Stimulated activated CD8-positive, alpha-beta memory T cell treated with anti-CD3 and anti-CD28 coated beads, Interleukin-12 subunit alpha, Interleukin-12 subunit beta, amount 100 ng/mL, for 24 hours (primary cell): Measurements from ENCODE around the gene EYS.
"Not testable (repeated sequence)": the region's sequence is repeated elsewhere in the genome, so short reads cannot be mapped to it uniquely, and the experiment has no call there.

Source experiments
- DNase-seq: peaks from one replicate; pipeline ENCODE4 v3.0.0-alpha.2; 2020; ENCODE audit errors: extremely low read depth

EYS gene

DNA sequence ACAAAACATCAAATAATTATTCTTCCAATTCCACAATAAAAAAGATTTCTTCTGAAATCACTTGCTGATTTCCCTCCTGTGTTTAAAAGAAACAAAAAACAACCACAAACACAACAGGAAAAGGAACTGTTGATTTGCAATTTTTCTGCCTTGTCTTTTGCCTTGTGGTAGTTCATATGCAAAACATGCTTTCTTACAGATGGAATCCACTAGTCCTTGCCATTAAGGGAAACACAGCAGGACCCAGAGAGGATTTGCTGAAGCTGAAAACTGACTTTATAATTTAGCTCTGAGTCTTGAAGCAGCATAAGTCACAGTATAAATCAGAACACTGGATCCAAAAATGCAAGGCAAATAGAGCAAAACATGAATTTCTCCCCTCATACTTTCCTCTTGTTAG lies 1742.7 kb downstream of the EYS start:
- DNase-seq = no peak

DNA sequence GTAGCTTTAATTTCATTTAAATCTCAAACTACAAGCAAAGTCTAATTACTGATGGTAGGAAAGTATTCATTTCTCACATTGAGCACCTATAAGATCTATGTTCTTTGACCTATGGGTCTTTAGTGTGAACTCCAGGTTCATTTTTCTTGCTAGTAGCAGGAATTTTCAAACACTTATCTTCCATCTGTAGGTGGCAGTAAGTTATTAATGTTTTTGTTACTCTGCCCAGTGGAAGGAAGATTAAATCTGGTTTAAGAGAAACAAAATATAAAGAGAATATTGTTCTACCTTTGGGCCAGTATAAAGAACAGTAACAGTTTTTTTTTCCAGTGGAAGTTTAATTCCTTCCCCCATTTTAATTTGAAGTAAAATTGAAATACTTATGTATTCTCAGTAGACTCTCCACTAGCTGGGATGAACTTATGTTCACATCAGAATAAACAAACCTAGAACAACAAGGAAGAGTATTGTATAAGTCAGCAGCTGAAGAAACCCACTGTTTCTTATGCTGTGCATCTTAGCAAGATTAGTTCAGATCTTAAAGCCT lies 1743.2 kb downstream of the EYS start:
- no peak for DNase-seq

- DNase-seq = not testable (repeated sequence)
Measured at GRCh38 chr6:63953336-63954021, 1753.5 kb downstream of the EYS start.

DNA sequence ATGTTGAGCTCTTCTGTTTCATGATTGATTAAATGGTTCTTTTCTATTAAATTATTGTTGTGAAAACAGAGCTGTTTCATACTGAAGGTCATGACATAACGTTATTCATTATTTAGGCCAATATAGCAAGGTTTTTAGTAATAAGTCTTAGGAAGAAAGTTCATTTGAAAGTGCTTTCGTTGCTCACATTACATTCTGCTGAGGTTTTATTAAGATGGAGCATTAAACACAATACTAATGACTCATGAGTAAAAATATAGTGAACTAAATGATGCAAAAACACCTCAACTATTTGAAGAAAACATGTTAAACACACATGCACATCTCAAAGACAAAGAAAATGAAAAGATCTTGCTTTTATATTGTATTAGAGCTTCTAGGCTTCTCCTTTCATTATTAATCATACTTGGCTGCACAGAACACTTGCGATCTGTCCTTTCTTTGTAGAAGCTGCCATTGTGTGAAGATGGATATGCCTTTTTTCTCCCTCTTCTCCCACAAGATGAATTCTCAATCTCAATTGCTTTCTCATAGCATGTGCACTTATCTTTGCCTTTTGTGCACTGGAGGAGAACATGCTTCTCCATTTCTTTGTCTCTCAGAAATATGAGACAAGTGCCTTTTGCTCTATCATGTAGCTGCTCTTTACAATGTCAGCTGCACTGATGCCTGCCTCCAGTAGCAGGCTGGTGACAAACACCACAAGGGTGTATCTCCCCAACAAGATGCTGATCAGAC lies 1759.1 kb downstream of the EYS start:
- no peak for DNase-seq

- DNase-seq = no peak
Measured at GRCh38 chr6:63945987-63946386, 1761.0 kb downstream of the EYS start.

DNA sequence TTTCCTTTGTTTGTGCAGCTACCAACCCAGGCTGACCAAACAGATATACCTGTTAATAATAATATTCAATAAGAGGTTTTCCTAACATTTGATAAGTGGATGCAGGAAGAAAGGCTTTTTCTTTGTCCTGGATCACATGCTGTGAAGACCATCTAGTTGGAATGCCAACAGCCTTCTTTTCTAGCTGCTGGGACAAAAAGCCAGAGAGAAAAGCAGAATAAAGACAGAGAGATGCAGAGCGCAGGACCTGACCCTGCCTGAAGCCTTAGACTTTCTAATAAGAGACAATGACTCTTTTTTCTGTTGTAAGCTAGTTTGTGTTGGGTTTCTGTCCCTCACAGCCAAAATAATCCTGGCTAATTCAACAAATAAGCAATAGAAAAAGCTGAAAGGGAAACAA lies 1763.2 kb downstream of the EYS start:
- no peak for DNase-seq

DNA sequence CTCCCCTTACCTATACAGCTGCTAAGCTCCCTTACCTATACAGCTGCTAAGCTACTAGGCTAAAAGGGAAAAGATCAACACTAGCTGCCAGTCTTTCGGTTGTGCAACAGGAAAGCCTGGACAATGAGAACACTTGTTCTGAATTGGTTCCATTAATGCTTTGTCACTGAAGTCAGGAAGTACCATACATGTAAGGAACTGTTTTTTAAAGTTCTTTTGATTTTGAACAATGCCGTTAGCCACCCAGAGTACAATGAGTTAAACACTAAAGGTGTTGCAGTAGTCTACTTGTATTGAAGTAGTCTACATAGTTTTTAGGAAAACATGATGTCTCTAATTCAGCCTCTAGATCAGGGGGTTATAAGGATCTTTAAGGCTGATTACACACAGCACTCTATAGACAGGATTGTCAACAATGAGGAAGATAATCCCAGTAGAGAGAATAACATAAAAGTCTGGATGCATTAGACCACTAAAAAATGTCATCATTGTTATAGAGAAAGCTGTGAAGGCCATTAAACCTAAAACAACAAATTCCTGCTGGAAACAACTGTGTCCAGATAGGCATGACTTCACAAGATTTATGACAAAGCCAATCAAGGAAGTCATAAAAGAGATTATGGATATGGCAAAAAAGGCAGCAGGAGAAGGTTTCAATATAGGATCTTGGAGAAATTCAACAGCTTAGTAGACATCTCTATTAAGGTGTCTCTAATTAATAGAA lies 1765.1 kb downstream of the EYS start:
- no peak for DNase-seq

DNA sequence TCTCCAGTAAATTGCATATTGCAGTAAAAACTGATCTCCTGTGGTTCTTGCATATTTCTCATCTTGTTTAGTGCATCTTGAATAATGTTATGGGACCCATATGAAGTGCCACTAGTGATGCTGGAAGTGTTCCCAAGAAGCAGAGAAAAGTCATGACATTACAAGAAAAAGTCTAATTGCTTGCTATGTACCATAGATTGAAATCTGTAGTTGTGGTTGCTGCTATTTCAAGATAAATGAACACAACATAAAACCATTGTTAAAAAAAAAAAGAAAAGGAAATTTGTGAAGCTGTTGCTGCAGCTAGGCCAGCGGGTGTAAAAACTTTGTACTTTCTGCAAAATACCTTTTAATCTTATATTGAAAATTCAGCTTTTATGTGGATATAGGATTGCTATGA lies 1767.0 kb downstream of the EYS start:
- no peak for DNase-seq

DNA sequence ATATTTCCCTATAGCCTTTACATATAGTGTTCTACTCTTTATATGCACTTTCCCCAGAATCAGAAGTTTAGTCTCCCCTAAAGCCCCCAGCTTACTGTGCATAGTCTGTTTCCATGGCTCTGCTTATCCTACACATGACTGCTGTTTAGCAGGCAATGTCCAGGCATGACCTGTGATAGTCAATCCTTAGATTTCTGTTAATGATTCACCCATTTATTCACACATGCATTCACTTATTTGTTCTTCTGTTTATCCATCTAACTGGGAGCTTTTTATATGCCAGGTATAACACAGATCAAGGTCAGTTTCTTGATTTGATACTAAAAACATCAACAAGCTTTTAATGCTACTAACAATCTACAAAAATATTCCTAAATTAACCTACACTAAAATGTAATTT lies 1770.6 kb downstream of the EYS start:
- DNase-seq = no peak

DNA sequence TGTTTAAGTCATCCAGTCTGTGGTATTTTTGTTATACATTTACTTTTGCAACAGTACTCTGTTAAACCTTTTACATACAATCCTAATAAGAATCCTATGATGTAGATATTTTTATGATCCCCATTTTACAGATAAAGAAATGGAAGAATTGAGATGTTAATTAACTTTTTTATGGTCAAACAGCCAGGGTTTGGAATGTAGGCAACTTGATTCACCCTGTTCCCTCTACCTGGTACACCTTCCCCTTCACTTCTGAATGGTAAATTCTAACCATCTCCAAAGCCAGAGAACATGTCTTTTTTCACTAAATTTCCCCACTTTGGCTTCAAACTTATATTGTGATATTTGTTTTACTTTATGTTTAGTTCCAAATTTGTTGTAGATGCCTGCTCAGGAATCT lies 1771.3 kb downstream of the EYS start:
- no peak for DNase-seq

GRCh38 chr6:63933948-63934347 lies 1773.1 kb downstream of the EYS start:
- not testable (repeated sequence) for DNase-seq

- no peak for DNase-seq
Measured at GRCh38 chr6:63930848-63931247, 1776.2 kb downstream of the EYS start.

GRCh38 chr6:63929111-63929510 lies 1777.9 kb downstream of the EYS start:
- no peak for DNase-seq

DNA sequence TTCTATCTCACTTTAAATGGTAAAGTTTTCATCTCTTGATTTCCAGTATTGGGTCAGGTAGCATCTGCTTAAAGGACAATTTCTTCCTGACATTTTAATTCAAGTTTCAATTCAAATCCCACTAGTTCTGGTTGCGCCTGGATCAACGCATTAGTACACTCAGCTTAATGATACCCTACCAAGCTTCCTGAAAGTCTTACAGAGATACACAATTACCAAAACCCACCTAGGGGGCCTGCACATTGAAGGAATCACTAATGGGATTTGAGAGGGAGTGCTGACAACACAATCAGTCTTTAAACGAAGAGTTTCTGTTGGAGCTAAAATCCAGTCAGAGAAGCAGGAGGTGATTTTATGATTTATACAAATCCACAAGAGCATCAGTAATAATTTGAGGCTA lies 1778.4 kb downstream of the EYS start:
- DNase-seq = no peak

- DNase-seq = no peak
Measured at GRCh38 chr6:63926950-63927927, 1779.8 kb downstream of the EYS start.

DNA sequence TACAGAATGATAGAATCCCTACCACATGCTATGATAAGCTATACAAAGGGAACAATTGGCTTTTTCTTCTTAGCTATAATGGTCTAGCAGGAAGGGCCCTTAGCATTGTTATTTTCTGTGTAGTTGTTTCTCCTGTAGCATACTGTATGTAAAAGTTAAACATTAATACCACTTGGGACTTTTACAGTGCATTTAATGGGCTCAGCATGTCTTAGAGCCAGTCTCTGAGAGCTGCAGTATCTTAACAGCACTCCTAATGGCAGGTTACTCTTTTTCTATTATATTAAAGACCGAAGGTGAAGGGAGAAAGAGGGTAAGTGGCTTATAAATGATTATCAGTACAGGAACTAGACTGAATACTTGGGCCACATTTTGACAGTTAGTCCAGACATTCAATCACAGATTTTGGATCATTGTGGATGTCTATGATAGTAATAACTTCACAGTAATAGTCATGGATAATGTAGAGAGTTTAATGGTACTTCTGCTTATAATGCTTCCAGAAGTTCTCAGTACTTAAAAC lies 1780.7 kb downstream of the EYS start:
- DNase-seq = no peak

DNA sequence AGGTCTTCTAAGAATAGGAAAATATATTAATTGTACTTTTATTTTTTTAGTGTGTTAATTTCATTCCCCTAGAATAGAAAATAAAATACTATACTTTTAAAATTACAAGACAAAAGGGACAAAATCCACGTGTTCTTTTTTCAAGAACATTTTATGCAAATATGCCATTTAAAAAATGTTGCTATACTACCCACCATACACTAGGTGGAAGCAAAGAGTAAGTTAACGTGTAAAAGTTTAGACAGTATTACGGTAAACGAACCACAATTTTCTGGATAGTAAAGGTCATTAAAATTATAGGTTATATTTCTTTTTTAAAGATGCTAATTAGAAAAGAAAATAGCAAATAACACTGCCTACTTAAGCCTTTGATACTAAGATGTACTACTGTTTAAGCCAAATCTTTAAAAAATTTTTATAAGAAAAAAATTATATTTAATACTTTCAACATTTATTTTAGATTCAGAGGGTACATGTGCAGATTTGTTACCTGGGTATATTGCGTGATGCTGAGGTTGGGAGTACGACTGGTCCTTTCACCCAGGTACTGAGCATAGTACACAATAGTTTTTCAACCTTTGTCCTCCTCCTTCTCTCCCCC lies 1783.8 kb downstream of the EYS start:
- DNase-seq = no peak

- DNase-seq = no peak
Measured at GRCh38 chr6:63919556-63920110, 1787.4 kb downstream of the EYS start.

- no peak for DNase-seq
Measured at GRCh38 chr6:63912887-63913286, 1794.1 kb downstream of the EYS start.

- DNase-seq = no peak
Measured at GRCh38 chr6:63910863-63911551, 1796.0 kb downstream of the EYS start.
